ENCODE results near the gene SPANXN4.

Gene SPANXN4, protein sequence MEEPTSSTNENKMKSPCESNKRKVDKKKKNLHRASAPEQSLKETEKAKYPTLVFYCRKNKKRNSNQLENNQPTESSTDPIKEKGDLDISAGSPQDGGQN

GRCh38 chrX:143025628-143026027 is at the start of gene SPANXN4:
SPANXN4 (plus strand) TSS chrX:143025928; CDS start chrX:143026015, 87 bp downstream.
- no peak for DNase-seq (ENCODE audit: low spot score)

DNA sequence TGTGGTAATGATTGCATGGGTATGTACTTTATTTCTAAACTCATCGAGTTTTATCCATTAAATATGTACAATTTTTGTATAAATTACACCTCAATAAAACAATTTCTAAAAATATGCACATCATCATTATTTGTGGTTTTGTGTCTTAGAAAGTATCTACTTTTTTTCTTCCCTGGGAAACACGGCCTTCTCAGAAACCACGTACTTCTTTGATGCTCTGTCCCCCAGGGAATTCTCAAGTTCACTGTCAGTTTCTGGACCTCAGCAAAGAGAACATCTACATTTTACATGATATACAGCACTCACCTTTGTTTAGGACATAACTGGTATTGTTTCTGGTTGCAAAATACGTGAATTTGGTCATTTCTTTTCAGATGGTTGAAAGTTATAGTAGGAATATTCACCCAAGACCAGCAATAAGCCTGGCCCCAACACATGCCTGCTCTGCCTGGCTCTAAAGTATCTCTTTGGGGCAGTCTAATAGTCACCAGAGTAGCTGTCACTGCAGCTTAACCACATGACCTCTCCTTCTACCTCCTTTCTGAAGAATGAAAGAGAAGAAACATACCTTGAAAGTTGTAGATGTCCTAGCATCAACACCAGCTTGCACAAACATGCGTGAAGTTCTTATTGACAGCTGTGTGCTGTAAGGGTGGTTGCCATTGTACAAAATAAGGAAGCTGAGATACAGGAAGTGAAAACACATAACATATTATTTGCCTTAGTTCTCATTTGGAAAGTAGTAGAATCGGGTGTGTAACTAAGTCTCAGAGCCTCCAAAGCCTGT is 48.4 kb upstream of the SPANXN4 start:
- DNase-seq (ENCODE audit: low spot score) = no peak

DNA sequence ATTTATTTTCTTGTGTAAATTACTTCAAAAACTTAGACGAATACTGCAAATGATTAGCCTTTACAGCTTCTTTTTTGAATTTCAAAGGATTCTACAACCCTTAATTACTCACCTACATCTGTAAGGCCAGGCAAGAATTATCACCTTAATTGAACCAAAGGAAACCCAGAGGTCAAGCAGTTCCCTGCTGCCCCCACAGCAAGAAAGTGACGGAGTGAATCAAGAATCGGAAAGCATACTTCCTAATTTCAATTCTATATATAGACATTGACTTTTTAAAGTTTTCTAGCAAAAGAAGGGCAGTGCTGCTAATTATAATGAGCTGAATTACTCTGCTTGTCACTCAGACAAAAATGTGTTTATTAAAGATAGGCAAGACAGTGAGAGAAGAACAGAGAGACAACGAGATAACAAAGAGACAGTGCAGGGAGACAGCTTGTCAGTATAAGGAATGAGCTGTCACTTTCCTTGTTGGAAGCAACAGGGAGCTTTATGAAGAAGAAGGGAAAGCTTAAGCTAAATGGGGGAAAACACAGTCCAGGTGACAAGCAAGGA is 47.5 kb upstream of the SPANXN4 start:
- DNase-seq (ENCODE audit: low spot score) = no peak

DNA sequence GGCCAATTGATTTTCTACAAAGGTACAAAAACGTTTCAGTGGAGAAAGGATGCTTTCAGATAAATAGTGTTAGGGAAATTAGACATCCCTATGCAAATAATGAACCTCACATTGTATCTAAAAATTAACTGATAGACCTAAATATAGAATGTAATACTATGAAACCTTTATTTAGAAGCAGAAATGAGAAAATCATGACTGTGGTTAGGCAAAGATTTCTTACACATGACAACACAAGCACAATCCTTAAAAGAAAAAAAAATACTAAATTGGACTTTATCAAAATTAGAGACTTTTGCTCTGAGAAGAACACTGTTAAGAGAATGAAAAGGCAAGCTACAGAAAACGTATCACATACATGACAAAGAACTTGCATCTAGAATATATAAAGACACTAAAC is 43.0 kb upstream of the SPANXN4 start:
- DNase-seq (ENCODE audit: low spot score) = no peak

DNA sequence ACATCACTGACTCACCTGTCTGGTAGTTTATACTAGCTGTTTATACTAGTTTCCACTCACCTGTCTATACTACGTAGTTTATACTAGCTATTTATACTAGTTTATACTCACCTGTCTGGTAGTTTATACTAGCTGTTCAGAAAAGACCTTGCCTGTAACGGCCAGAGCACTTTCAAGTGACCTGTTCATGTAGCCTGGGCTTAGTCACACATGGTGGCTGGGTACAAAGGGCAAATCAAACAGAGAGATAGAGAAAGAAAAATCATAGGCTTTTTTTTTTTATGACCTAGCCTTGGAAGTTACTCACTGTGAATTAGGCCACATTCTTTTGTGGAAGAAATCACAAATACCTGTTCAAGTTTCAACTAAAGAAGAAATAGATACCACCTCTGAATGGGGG is 30.7 kb upstream of the SPANXN4 start:
- DNase-seq (ENCODE audit: low spot score) = no peak

- DNase-seq (ENCODE audit: low spot score) = no peak
Measured at GRCh38 chrX:142998447-142999198, 27.1 kb upstream of the SPANXN4 start.

DNA sequence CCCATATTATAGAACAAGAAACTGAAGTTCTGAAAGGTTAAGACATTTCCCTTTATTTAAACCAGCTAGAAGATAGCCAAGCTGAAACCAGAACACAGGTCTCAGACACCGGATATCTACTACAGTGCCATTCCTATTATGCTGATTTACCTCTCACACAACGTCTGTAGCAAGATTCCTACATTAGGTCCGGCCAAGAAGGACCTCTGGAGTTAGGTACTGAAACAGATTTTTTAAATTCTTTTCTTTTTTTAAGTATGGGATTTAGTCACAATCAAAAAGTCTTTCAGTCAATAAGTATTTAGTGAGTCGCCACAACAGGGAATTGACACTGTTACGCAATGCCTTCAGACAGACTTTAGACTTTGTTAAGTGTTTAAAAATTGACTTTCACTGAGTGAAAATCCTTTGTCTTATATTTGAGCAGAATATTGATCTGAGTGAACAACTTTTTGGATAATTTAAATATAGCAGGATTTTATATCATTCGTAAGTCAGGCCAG is 26.5 kb upstream of the SPANXN4 start:
- no peak for DNase-seq (ENCODE audit: low spot score)

- DNase-seq (ENCODE audit: low spot score) = no peak
Measured at GRCh38 chrX:143002206-143002605, 23.5 kb upstream of the SPANXN4 start.

GRCh38 chrX:143017272-143017671 is 8.5 kb upstream of the SPANXN4 start:
- DNase-seq (ENCODE audit: low spot score) = no peak

- DNase-seq (ENCODE audit: low spot score) = no peak
Measured at GRCh38 chrX:143027275-143027674, 1.5 kb downstream of the SPANXN4 start.

DNA sequence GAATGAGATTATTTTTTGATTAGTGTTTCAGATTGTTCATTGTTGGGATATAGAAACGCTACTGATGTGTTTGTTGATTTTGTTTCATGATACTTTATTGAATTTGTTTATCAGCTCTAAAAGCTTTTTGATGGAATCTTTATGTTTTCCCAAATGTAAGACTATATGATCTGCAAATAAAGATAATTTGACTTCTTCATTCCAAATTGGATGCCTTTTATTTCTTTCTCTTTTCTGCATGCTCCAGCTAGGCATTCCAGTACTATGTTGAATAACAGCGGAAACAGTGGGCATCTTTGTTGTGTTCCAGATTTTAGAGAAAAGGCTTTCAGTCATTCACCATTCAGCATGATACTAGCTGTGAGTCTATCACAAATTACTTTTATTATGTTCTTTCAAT is 21.8 kb downstream of the SPANXN4 start:
- DNase-seq (ENCODE audit: low spot score) = no peak

DNA sequence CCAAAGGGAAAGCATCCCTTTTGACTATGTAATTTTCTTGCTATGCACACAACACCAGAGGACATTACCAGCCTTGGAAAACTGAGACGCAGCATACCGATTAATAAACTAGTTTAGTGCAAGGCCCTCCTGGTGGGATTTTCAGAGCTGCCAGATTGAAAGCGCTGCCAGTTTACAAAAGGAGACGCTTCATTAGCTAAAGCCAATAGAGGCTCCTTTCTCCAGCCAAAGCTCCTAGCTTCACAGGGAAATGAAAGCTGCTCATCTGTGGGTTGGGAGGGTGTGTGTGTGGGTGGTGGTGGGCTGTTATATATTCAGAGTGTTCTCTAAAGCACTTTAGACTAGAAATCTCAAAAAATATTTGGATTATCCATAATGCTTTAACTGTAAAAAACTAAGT is 32.4 kb downstream of the SPANXN4 start:
- no peak for DNase-seq (ENCODE audit: low spot score)

GRCh38 chrX:143081231-143081630 is 55.5 kb downstream of the SPANXN4 start:
- no peak for DNase-seq (ENCODE audit: low spot score)

DNA sequence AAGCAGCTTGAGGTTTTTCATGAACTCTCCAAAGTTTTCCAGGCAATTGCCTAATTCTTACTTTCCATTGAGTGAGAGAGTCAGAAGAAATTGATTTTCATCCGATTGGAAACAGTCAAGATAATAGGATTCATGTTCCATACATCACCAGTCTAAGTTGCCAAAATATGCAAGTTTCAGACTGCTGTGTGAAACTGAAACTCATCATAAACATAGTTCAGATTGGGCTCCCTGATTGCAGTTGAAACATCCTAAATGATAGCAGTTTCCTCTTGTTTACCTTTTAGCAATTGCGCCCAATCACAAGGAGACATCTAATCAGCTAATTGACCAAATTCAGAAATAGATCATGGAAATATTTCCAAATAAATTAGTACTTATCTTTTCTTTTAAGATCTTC is 56.8 kb downstream of the SPANXN4 start:
- no peak for DNase-seq (ENCODE audit: low spot score)

Data from AG08395 (cell line).